ENCODE measurements around the gene DNASE2. TPM values are rescaled to one million over a fixed set of nuclear protein-coding genes. Genes with fewer than 3 reads are reported as not detected.

The DNASE2 gene
- total RNA-seq, 1 experiment from 2014 or later: 78.9 TPM

DNA sequence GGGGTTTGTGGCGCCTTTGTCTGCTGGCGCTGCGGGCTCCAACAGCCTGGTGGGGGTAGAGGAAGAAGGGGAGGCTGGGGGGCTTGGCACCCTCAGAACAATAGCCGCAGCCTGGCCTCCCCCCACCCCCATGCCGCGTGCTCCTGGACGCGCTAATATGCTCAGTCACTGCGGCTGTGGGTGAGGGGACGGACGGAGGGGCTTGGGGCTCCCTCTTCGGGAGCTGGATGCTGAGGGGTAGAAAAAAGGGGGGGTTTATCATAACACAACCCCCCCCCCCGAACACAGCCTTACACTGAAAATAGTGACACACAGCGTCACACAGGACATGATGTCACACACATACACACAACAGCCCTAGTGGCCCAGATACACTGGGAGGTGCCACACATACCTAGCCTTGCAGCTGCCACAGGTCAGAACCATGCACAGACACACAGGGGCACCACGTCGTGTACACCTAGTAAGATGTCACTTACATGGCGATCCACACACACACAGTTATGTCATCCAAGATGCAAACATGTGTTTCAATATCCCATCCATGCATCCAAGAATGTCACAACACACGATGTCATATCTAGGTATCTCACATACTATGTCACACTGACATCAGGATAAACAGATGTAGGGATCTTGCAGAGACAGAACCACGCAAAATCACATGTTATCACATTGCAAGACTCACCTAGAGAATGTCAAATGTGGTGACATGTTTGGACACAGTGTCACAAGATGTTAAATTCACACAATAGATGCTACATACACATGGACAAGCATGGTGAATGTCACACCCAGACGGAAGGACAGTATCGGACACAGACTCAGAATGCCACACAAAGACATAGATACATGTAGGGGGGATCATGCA is 42.1 kb downstream of the DNASE2 start:
- Histone ChIP-seq H3K4me1 (ENCODE audit: control insufficient read depth, insufficient read depth, low read length) (peaks cover 4% of the 10 kb centered on the region), H3K27ac (ENCODE audit: low read length) (no peak overlapping the region), H3K36me3 (ENCODE audit: control insufficient read depth, insufficient read depth, low read length) (no peaks in the 10 kb centered on the region; the same call in 1 of the 2 replicates), H3K4me3 (ENCODE audit: low read depth in 2 of 2, low read length in 2 of 2) (peak overlapping the region; percentile 47 to 50), H3K9me3 (ENCODE audit: control insufficient read depth, insufficient read depth, low read depth, low read length) (no peaks in the 10 kb centered on the region), H3K27me3 (ENCODE audit: control insufficient read depth, insufficient read depth, low read length) (no peaks in the 10 kb centered on the region)
- intact Hi-C loops (cut with micrococcal nuclease; ENCODE audit: unreplicated experiment): no loop called here
- no peak for ATAC-seq
- POLR2A ChIA-PET: no interaction called here
- BruUV-seq (replicated peaks): no TSS peak
- in situ Hi-C loops (cut with HindIII; ENCODE audit: low pct_unique_long_range_greater_than_20kb, low sequenced_read_pairs): no loop called here
- no peak for TF ChIP-seq SIN3A (IDR thresholded peaks at IDR 0.05; ENCODE audit: borderline replicate concordance, insufficient read depth, low read depth, low read length)
- TF ChIP-seq TCF7L2 (IDR thresholded peaks at IDR 0.05; ENCODE audit: low read depth, low read length): no peak
- TF ChIP-seq POLR2AphosphoS5 (IDR thresholded peaks at IDR 0.05; ENCODE audit: low read depth, low read length): no peak
- TF ChIP-seq, protein P1, sequence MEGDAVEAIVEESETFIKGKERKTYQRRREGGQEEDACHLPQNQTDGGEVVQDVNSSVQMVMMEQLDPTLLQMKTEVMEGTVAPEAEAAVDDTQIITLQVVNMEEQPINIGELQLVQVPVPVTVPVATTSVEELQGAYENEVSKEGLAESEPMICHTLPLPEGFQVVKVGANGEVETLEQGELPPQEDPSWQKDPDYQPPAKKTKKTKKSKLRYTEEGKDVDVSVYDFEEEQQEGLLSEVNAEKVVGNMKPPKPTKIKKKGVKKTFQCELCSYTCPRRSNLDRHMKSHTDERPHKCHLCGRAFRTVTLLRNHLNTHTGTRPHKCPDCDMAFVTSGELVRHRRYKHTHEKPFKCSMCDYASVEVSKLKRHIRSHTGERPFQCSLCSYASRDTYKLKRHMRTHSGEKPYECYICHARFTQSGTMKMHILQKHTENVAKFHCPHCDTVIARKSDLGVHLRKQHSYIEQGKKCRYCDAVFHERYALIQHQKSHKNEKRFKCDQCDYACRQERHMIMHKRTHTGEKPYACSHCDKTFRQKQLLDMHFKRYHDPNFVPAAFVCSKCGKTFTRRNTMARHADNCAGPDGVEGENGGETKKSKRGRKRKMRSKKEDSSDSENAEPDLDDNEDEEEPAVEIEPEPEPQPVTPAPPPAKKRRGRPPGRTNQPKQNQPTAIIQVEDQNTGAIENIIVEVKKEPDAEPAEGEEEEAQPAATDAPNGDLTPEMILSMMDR (IDR thresholded peaks at IDR 0.05): no peak
- TF ChIP-seq, protein P2, sequence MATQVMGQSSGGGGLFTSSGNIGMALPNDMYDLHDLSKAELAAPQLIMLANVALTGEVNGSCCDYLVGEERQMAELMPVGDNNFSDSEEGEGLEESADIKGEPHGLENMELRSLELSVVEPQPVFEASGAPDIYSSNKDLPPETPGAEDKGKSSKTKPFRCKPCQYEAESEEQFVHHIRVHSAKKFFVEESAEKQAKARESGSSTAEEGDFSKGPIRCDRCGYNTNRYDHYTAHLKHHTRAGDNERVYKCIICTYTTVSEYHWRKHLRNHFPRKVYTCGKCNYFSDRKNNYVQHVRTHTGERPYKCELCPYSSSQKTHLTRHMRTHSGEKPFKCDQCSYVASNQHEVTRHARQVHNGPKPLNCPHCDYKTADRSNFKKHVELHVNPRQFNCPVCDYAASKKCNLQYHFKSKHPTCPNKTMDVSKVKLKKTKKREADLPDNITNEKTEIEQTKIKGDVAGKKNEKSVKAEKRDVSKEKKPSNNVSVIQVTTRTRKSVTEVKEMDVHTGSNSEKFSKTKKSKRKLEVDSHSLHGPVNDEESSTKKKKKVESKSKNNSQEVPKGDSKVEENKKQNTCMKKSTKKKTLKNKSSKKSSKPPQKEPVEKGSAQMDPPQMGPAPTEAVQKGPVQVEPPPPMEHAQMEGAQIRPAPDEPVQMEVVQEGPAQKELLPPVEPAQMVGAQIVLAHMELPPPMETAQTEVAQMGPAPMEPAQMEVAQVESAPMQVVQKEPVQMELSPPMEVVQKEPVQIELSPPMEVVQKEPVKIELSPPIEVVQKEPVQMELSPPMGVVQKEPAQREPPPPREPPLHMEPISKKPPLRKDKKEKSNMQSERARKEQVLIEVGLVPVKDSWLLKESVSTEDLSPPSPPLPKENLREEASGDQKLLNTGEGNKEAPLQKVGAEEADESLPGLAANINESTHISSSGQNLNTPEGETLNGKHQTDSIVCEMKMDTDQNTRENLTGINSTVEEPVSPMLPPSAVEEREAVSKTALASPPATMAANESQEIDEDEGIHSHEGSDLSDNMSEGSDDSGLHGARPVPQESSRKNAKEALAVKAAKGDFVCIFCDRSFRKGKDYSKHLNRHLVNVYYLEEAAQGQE (IDR thresholded peaks at IDR 0.05; ENCODE audit: insufficient read depth in 1 of 2, low read depth in 2 of 2, low read length in 1 of 2): no peak
- CTCF ChIA-PET: no interaction called here
- no peak for DNase-seq (ENCODE audit: low read depth, low spot score)

DNA sequence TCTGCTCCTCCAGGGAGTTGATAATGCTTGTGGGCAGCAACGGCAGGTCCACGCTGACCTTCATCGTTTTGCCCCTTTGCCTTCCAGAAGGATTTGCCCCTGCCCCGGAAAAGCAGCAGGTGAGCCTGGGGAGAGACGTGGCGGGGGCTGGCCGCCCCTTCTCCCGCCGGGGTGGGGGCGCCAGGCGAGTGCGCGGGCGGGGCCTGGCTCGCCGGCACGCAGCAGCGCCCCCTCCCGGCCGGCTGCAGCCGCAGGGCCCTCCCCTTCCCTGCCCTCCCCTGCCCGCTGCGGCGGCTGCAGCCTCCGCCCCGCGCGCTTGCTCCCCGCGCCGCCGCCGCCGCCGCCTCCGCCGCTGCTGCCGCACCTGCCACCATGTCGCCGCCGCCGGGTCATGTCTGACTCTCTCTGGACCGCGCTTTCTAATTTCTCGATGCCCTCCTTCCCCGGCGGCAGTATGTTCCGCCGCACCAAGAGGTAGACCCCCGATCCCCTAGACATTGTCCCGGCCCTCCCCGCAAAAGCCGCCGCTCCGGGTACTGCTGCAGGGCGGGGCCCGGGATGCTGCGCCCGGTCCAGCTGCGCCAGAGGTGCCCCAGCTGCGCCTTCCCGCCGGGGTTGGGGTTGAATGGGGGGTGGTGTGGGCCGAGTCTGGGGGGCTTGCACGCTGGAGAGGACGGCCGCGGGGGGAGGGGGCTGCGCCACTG is 42.9 kb downstream of the DNASE2 start, which contains the start of gene MAST1:
MAST1 (plus strand) TSS at position 334 of the 704 bp plus-strand sequence; CDS start at position 392, 58 bp downstream.
- in situ Hi-C loops (cut with HindIII; ENCODE audit: low pct_unique_long_range_greater_than_20kb, low sequenced_read_pairs): no loop called here
- 0 out of 2 replicates have a peak within 1 kb of the TSS, but pooled peaks have one; percentile 51 for H3K27ac ChIP-seq (ENCODE audit: low read length)

More for the DNA sequence above, 42.9 kb downstream of the DNASE2 start, which contains the start of gene MAST1:
- BruUV-seq (replicated peaks): no TSS peak
- Histone ChIP-seq H3K4me1 (ENCODE audit: control insufficient read depth, insufficient read depth, low read length) (peaks cover 4% of the 10 kb centered on the region), H3K27me3 (ENCODE audit: control insufficient read depth, insufficient read depth, low read length) (no peaks in the 10 kb centered on the region; the same call in 1 of the 2 replicates), H3K9me3 (ENCODE audit: control insufficient read depth, insufficient read depth, low read depth, low read length) (no peaks in the 10 kb centered on the region), H3K4me3 (ENCODE audit: low read depth in 2 of 2, low read length in 2 of 2) (peak within 1 kb of the TSS; percentile 47 to 50), H3K36me3 (ENCODE audit: control insufficient read depth, insufficient read depth, low read length) (no peaks in the 10 kb centered on the region; the same call in 1 of the 2 replicates)
- ATAC-seq (peak; percentile 78), DNase-seq (ENCODE audit: low read depth, low spot score) (no peak)
- no peak for TF ChIP-seq POLR2AphosphoS5 (IDR thresholded peaks at IDR 0.05; ENCODE audit: low read depth, low read length)
- TF ChIP-seq, protein P2 (IDR thresholded peaks at IDR 0.05; ENCODE audit: insufficient read depth in 1 of 2, low read depth in 2 of 2, low read length in 1 of 2): no peak
- TF ChIP-seq, protein P1 (IDR thresholded peaks at IDR 0.05): peak; percentile 94
- no peak for TF ChIP-seq SIN3A (IDR thresholded peaks at IDR 0.05; ENCODE audit: borderline replicate concordance, insufficient read depth, low read depth, low read length)
- no peak for TF ChIP-seq TCF7L2 (IDR thresholded peaks at IDR 0.05; ENCODE audit: low read depth, low read length)
- POLR2A ChIA-PET: no interaction called here
- CTCF ChIA-PET: no interaction called here
- intact Hi-C loops (cut with micrococcal nuclease; ENCODE audit: unreplicated experiment): no loop called here
